ENCODE measurements around the gene RPF1.
"Not testable (repeated sequence)": the region's sequence is repeated elsewhere in the genome, so short reads cannot be mapped to it uniquely, and the experiment has no call there.

Gene RPF1

GRCh38 chr1:84505493-84506001 lies 26.5 kb downstream of the RPF1 start:
- H3K4me3 ChIP-seq (replicated peaks; ENCODE audit: low read depth, low read length) = peak overlapping the region; percentile 93
- TF ChIP-seq CTCF (IDR thresholded peaks at IDR 0.05; ENCODE audit: low read depth, low read length, missing control alignments) = no peak
- no peak for DNase-seq (ENCODE audit: extremely low read depth, low read depth)

- peak within 1 kb of the TSS; percentile 93 for H3K4me3 ChIP-seq (replicated peaks; ENCODE audit: low read depth, low read length)
- peak; percentile 80 for DNase-seq (ENCODE audit: extremely low read depth, low read depth)
- no peak for TF ChIP-seq CTCF (IDR thresholded peaks at IDR 0.05; ENCODE audit: low read depth, low read length, missing control alignments)
These were observed 27.1 kb downstream of the RPF1 start, which contains the start of the genes GNG5 and SPATA1 for GRCh38 chr1:84506002-84506728. Gene GNG5, minus strand, starts transcription at chr1:84506581. Its CDS starts 490 bp downstream, at chr1:84506091. Gene SPATA1, plus strand, starts transcription at chr1:84506386. Its CDS starts 9,974 bp downstream, at chr1:84516360.

GRCh38 chr1:84506729-84507453 lies 27.8 kb downstream of the RPF1 start:
- no peak for DNase-seq (ENCODE audit: extremely low read depth, low read depth)
- TF ChIP-seq CTCF (IDR thresholded peaks at IDR 0.05; ENCODE audit: low read depth, low read length, missing control alignments) = no peak

GRCh38 chr1:84507887-84508286 lies 28.8 kb downstream of the RPF1 start:
- not testable (repeated sequence) for DNase-seq (ENCODE audit: extremely low read depth, low read depth); H3K4me3 ChIP-seq (replicated peaks; ENCODE audit: low read depth, low read length)

More at GRCh38 chr1:84506729-84507453, 27.8 kb downstream of the RPF1 start:
- peak overlapping the region; percentile 93 for H3K4me3 ChIP-seq (replicated peaks; ENCODE audit: low read depth, low read length)

- H3K4me3 ChIP-seq (replicated peaks; ENCODE audit: low read depth, low read length) = no peak overlapping the region
- DNase-seq (ENCODE audit: extremely low read depth, low read depth) = no peak
- no peak for TF ChIP-seq CTCF (IDR thresholded peaks at IDR 0.05; ENCODE audit: low read depth, low read length, missing control alignments)
These were observed 29.4 kb downstream of the RPF1 start for GRCh38 chr1:84508510-84508909.

GRCh38 chr1:84509029-84509428 lies 30.0 kb downstream of the RPF1 start:
- no peak for DNase-seq (ENCODE audit: extremely low read depth, low read depth)
- no peak overlapping the region for H3K4me3 ChIP-seq (replicated peaks; ENCODE audit: low read depth, low read length)
- TF ChIP-seq CTCF (IDR thresholded peaks at IDR 0.05; ENCODE audit: low read depth, low read length, missing control alignments) = no peak

GRCh38 chr1:84510165-84510564 lies 31.1 kb downstream of the RPF1 start:
- DNase-seq (ENCODE audit: extremely low read depth, low read depth) = no peak
- no peak overlapping the region for H3K4me3 ChIP-seq (replicated peaks; ENCODE audit: low read depth, low read length)
- no peak for TF ChIP-seq CTCF (IDR thresholded peaks at IDR 0.05; ENCODE audit: low read depth, low read length, missing control alignments)

All from HFF-Myc (cell line).